HG03457 (cell line): Measurements from ENCODE around the gene OAT.
"Not testable (repeated sequence)": the region's sequence is repeated elsewhere in the genome, so short reads cannot be mapped to it uniquely, and the experiment has no call there.

Experiments used
- ATAC-seq: cut with Tn5 transposase; IDR thresholded peaks from one replicate; pipeline ENCODE4 v1.9.1; 2021; ENCODE audit warnings: moderate number of reproducible peaks; ENCODE audit not compliant: unreplicated experiment

OAT gene

GRCh38 chr10:124447751-124448466, 29.2 kb upstream of the OAT start:
- ATAC-seq = no peak

GRCh38 chr10:124446830-124447750, 28.4 kb upstream of the OAT start:
- ATAC-seq = no peak

DNA sequence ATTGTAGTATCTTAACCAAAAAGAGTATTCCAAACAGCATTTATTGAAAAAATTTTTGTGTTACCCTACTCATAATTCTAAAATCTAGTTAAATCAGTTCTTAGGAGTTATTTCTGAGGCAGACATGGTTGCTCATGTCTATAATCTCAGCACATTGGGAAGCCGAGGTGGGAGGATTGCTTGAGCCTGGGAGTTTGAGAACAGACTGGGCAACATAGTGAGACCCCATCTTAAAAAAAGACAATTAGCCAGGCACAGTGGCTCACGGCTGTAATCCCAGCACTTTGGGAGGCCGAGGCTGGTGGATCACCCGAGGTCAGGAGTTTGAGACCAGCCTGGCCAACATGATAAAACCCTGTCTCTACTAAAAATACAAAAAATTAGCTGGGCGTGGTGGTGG, 23.0 kb upstream of the OAT start:
- not testable (repeated sequence) for ATAC-seq

GRCh38 chr10:124436191-124436638, 17.5 kb upstream of the OAT start:
- ATAC-seq = no peak

- not testable (repeated sequence) for ATAC-seq
Measured at GRCh38 chr10:124435683-124436082, 17.0 kb upstream of the OAT start.

DNA sequence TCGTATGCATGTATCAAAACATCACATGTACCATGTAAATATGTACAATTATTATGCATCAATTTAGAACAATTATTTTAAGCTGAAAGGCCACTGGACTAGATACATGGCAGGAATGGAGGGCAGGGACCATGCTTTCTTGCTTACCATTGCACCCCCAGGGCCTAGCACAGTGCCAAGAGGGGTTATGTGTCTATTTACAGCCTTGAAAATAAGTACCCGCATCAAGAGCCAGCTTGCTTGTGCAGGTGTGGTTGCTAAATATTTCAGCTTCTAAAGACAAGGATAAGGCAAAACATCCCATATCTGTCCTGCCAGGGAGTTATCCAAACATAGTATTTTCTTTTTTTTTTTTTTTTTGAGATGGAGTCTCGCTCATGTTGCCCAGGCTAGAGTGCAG, 14.7 kb upstream of the OAT start:
- no peak for ATAC-seq

- no peak for ATAC-seq
Measured at GRCh38 chr10:124430077-124430476, 11.4 kb upstream of the OAT start.

GRCh38 chr10:124429576-124429975, 10.9 kb upstream of the OAT start:
- no peak for ATAC-seq

GRCh38 chr10:124428207-124428777, 9.6 kb upstream of the OAT start:
- no peak for ATAC-seq

- no peak for ATAC-seq
Measured at GRCh38 chr10:124425227-124425962, 6.7 kb upstream of the OAT start.

GRCh38 chr10:124423813-124424212, 5.1 kb upstream of the OAT start:
- ATAC-seq = no peak

DNA sequence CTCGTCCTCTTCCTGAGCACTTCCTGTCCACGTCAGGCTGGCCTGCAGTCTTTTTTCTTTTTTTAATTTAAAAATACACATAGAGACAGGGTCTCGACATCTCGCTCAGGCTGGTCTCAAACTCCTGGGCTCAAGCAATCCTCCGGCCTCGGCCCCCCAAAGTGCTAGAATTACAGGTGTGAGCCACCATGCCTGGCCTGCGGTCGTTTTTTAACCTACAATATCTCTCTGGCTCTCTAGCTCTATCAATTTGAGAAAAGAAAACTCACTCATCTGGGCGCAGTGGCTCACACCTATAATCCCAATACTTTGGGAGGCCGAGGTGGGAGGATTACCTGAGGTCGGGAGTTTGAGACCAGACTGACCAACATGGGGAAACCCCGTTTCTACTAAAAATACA, 4.0 kb upstream of the OAT start:
- ATAC-seq = no peak

DNA sequence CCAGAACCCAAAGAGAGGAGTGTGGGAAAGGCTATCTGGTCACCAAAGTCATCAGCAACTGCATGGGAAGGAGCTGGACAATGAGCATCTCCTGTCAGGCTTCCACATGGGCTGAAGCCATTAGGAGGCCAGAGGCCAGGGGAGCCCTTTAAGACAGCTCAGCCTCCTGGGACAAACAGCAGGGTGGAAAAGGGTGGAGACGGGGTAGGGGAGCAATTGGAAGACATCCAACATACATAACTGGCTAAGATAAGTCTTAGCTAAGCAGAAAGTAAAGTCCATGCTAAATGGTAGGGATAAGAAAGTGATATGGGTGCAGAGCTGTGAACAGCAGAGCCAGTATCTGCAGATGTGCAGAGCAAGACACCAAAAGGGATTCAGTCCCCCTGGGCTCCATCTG, 1.5 kb upstream of the OAT start:
- no peak for ATAC-seq

DNA sequence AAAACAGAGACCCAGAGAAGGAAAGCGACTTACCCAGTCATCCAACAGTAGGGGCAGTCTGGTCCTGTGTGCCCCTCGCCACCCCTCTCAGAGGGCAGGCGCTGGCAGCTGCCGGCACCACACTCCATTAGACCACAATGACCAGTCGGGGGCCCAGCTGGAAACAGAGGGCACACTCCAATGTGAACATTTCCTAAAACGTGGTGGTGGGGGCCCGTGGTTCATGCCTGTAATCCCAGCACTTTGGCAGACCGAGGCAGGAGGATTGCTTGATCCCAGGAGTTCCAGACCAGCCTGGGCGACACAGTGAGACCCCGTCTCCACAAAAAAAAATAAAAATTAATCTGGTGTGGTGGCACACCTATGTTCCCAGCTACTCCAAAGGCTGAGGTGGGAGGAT, 912 bp upstream of the OAT start:
- no peak for ATAC-seq

- ATAC-seq = peak; percentile 23
Measured at GRCh38 chr10:124417895-124418725, 613 bp downstream of the OAT start.

- ATAC-seq = no peak
Measured at GRCh38 chr10:124416733-124417132, 2.0 kb downstream of the OAT start.

- no peak for ATAC-seq
Measured at GRCh38 chr10:124415210-124415609, 3.5 kb downstream of the OAT start.

- ATAC-seq = no peak
Measured at GRCh38 chr10:124414076-124414475, 4.6 kb downstream of the OAT start.

DNA sequence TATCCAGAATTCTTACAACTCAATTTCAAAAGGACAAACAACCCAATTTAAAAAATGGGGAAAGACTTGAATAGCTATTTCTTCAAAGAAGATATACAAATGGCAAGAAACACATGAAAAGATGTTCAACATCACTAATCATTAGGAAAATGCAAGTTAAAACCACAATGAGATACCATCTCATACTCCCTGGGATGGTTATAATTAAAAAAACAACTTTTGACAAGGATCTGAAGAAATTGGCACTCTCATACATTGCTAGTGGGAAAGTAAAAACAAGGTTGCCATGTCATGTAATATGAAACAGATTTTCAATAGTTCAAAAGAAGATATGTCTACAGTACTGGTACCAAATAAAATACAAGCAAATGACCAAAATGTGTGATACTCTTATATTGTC, 9.0 kb downstream of the OAT start:
- no peak for ATAC-seq

- ATAC-seq = no peak
Measured at GRCh38 chr10:124408357-124408756, 10.4 kb downstream of the OAT start.
